GM18511 (cell line): ENCODE measurements around the gene SGMS1.
"Not testable (repeated sequence)": the region's sequence is repeated elsewhere in the genome, so short reads cannot be mapped to it uniquely, and the experiment has no call there.

Experiments
- ATAC-seq: cut with Tn5 transposase; IDR thresholded peaks from one replicate; pipeline ENCODE4 v1.9.1; 2021; ENCODE audit warnings: mild to moderate bottlenecking, moderate library complexity; ENCODE audit not compliant: unreplicated experiment

SGMS1 gene

DNA sequence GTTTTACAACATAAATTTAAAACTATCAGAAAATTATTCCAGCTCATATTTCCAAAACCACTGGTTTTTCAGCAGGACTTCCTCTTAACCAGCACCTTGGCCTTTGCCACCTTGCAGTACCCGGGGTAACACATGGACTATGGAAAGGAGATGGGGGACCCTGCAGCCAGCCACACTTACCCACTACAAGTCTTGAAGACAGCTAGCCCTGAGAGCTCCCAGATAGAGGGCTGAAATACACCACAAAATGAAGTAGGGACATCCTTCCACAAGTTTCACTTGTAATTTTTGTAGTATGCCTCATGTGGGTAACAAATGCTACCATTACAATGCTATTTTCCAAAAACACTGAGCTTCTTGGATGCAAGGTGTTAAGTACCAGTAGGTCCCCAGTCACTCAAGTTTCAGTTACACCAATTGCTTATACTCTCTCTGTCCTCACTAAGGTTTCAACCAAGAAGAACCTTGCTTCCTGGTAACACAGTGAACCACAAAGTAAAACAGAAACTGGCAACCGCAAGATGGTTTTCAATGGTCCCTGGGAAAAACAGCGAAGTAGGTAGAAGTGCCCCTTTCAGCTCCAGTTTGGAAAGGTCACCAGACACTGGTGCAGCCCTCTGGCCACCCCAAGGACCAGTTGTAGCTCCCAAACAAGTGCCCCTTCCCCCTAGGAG is 110.9 kb downstream of the SGMS1 start:
- ATAC-seq, result peak; percentile 41

GRCh38 chr10:50512214-50512595 is 111.6 kb downstream of the SGMS1 start:
- no peak for ATAC-seq

DNA sequence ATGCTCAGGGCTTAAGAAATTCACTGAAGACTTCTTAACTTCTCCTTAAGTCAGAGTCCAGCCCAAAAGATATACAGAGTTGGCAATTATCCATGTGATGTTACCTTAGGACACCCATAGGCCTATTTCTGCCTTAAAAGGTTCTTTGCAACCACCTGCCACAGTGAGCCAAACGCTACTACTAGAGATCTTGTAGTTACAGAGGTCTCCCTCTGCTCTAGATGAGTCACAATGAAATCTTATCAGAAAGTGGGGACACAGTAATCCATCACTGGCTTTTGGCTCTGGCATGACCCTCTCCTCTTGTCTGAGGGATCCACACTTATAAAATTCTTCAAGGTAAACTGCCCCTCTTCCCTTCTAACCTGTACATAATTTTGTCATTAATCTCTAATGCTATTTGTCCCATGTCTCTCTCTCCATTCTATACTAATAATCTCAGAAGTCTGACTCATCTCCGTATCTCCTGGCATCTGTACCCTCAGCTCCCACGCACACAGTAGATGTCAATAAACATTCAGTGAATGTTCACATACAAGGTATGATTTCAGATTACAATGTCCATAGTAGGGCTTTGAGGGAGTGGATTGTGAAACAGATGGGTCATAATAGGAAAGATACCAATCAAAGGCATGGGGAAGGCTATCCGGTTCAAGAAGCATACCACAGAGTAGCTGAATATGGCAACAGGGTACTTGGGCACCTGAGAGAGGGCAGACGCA is 112.1 kb downstream of the SGMS1 start:
- peak; percentile 37 for ATAC-seq

GRCh38 chr10:50510517-50511473 is 113.0 kb downstream of the SGMS1 start:
- ATAC-seq, result no peak

- peak; percentile 64 for ATAC-seq
Observed at GRCh38 chr10:50508315-50509051, 115.3 kb downstream of the SGMS1 start.

DNA sequence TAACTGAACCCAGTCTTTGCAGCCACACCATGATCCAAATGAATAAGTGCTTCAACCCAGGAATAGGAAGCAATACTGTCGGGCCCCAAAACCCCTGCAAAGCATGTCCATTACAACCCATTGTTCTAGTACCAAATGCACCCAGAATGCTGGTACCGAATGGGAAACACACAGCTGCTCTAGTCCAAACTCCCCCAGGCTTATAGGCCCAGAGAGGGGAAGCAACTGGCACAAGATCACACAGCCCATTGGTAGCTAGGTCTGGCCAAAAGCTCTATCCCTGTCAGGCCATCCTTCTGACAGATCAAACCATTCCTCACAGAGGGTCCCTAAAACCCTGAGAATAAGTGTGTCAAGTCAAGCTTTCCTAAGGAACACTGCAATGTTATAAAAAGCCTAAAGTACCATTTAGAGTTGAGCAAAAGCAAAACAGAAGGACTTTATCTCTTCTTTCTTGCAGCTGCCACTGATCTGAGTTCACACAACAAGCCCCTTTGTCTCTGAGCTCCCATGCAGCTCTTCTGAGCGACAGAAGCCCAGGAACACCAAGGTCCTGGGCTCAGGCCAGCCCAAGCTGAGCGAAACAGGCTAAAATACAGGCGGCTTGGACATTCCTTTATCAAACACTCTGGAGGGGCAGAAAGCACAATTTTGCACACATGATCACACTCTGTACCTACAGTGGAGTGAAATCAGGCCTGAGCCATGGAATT is 116.7 kb downstream of the SGMS1 start:
- no peak for ATAC-seq

DNA sequence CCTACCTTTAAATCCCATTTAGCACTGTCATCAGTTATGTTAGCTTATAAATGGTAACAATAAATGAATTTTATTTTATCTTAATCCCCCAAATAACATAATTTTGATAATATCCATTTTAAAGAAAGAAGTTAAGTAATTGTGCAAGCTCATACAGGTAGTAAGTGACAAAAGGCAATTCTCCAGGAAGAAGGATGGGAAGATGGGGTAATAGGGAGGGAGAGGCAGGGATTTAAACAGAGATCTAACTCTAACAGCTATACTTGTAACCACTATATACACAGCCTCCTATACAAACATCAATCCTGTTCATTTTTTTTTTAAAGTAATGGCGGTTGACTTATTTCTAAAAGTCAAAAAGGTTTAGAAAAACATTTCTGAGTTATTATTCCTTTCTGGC is 119.4 kb downstream of the SGMS1 start:
- ATAC-seq, result no peak

- ATAC-seq, result no peak
Observed at GRCh38 chr10:50503661-50504320, 120.0 kb downstream of the SGMS1 start.

GRCh38 chr10:50503156-50503555 is 120.6 kb downstream of the SGMS1 start:
- not testable (repeated sequence) for ATAC-seq

DNA sequence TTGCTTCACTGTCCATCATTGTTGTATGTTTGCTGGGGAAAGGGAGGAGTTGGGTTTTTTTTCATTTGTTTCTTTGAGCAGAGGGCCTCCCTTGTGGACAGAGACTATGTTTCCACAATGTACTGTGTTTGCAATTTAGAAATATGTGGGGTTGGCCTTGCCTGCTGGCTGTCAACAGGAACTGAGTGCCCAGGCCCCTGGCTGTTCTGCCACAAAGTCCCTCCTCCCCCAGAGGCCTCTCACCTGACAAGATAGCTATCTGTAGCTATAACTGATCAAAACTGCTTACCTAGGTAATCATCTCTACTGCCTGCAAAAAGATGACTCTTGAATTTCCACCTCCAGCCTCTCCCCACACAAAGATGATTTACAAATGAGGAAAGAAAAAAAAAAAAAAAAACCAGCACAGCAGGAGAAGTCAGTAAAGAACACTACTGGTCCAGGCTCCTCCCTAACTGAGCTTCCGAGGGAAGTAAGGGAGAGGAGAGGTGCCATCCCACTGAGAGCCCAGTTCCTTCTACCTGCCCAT is 121.8 kb downstream of the SGMS1 start:
- peak; percentile 51 for ATAC-seq

DNA sequence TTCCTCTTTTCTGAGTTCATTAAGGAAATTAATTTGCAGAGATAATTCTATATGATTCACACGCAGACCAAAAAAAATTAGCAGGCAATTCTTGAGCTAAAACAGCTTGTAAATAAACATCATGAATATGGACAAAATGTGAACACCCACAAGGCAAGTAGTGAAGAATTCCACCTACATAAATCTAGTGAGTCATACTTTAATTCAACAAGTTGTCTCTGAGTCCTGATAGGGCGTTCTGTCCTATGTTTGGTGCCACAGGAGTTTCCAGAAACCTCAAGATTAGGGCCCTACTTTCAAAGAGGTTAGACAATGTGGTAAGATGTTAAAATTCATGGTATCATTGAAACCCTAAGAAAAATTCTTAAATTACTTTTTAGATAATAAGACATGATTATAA is 122.3 kb downstream of the SGMS1 start:
- no peak for ATAC-seq

DNA sequence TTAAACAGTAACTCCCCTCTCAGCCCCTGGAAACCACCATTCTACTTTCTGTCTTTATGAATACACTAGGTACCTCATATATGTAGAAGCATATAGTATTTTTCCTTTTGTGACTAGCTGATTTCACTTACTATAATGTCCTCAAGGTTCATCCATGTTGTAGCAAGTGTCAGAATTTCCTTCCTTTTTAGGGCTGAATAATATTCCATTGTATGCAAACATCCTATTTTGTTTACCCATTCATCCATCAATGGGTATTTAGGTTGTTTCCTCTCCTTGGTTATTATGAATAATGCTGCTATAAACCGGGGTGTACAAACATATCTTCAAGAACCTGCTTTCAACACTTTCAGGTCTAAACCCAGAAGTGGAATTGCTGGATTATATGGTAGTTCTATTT is 125.3 kb downstream of the SGMS1 start:
- no peak for ATAC-seq

DNA sequence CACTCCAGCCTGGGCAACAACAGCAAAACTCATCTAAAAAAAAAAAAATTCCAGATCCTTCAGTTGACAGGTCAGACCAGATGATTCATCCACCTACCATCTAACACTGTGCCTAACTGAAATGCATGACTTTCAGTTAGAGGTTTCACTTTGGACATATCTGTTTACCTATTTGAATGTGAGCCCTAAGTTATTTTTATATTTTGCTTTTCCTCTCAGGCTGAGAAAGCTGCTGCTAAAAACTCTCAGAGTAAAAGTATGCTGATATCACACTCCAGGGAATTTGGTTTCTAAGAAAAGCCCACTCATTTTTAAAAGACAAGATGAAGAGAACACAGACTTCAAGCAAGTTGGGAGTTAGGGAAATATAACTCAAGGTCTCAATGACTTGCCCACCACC is 126.0 kb downstream of the SGMS1 start:
- ATAC-seq, result peak; percentile 92

GRCh38 chr10:50496228-50496627 is 127.5 kb downstream of the SGMS1 start:
- no peak for ATAC-seq

- no peak for ATAC-seq
Observed at GRCh38 chr10:50490241-50490640, 133.5 kb downstream of the SGMS1 start.

DNA sequence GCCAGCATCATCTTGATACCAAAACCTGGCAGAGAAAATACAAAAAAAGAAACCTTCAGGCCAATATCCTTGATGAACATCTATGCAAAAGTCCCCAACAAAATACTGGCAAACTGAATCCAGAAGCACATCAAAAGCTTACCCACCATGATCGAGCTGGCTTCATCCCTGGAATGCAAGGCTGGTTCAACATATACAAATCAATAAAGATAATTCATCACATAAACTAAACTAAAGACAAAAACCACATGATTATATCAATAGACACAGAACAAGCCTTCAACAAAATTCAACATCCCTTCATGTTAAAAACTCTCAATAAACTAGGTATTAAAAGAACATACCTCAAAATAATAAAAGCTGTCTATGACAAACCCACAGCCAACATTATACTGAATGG is 139.2 kb downstream of the SGMS1 start:
- ATAC-seq, result not testable (repeated sequence)

GRCh38 chr10:50480054-50481007 is 143.4 kb downstream of the SGMS1 start:
- peak; percentile 83 for ATAC-seq
